Skeletal muscle satellite cell (primary cell): Measurements from ENCODE around the gene TLR5.

ENCODE experiments used
- H3K27me3 ChIP-seq: 2 replicates; pipeline ENCODE4 v1.7.0; 2013; ENCODE audit warnings: low read length; ENCODE audit not compliant: control insufficient read depth, insufficient read depth
- H3K36me3 ChIP-seq: 2 replicates; pipeline ENCODE4 v1.7.0; 2013; ENCODE audit warnings: mild to moderate bottlenecking, control low read depth, low read length; ENCODE audit not compliant: insufficient read depth
- H3K4me1 ChIP-seq: 2 replicates; pipeline ENCODE4 v1.7.0; 2013; ENCODE audit warnings: low read length; ENCODE audit not compliant: control insufficient read depth, insufficient read depth
- H3K4me2 ChIP-seq: 2 replicates; pipeline ENCODE4 v1.7.0; 2013; ENCODE audit warnings: mild to moderate bottlenecking, low read length
- H3K4me3 ChIP-seq: 2 replicates; pipeline ENCODE4 v1.7.0; 2013; ENCODE audit warnings: low read length
- H3K9ac ChIP-seq: 2 replicates; pipeline ENCODE4 v1.7.0; 2013; ENCODE audit warnings: mild to moderate bottlenecking, low read depth, low read length, moderate library complexity
- H3K9me3 ChIP-seq: replicated peaks from 2 replicates; pipeline ENCODE4 v1.7.0; 2013; ENCODE audit warnings: mild to moderate bottlenecking, control low read depth, low read length

Gene TLR5

DNA sequence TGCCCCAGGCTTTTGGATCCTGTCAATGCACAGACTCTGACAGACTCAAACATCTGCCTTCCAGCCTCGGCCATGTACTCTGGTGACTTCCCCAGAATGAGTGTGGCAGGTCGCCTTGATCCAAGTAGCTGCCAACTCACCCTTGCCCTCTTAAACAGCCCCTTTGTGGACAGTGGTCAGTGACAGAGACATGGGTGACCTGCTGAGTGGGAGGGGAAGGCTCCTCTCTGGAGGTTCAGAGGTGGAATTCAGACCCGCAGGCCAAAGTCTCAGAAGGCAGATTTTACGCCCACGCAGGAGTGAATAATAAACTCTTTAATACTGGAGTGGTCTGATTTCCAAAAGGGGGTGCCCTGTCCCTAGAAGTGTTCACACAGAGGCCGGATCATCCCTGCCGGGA is 63.5 kb downstream of the TLR5 start:
- Histone ChIP-seq H3K9me3 (no peaks in the 10 kb centered on the region), H3K4me3 (no peak overlapping the region), H3K4me2 (no peak overlapping the region), H3K9ac (no peak overlapping the region), H3K4me1 (no peaks in the 10 kb centered on the region), H3K36me3 (no peaks in the 10 kb centered on the region), H3K27me3 (peaks cover 60% of the 10 kb centered on the region)

DNA sequence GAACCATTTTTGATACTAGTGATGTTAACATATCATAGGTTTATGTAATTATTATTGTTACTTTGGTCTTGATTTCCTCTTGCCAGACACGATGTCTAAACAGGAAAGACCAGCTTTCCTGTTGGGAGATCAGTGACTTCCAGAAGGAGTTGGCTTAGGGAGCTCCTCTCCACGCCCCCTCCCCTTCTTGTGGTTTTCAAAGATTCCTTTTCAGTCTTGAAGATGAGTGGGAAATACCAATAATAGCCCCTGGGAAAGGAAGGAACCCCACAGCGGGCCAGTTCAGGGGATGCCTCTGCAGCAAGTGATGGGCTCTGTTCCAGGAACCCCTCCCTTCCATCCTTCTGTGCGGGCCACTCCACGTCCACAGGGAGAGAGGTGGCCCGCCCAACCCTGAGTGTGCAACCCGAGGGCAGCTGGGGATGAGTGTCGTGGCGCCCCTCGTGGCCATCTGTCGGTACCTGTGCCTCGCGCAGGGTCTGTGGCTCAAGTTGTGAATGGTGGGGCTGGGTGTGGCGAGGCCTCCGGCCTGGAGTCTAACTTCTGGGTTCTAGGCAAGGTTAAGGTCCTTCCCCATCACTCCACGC is 65.7 kb downstream of the TLR5 start:
- no peak overlapping the region for H3K4me2 ChIP-seq
- no peaks in the 10 kb centered on the region for H3K4me1 ChIP-seq
- H3K9ac ChIP-seq = no peak overlapping the region
- peaks cover 64% of the 10 kb centered on the region for H3K27me3 ChIP-seq
- H3K4me3 ChIP-seq = no peak overlapping the region
- no peaks in the 10 kb centered on the region for H3K9me3 ChIP-seq
- no peaks in the 10 kb centered on the region for H3K36me3 ChIP-seq

DNA sequence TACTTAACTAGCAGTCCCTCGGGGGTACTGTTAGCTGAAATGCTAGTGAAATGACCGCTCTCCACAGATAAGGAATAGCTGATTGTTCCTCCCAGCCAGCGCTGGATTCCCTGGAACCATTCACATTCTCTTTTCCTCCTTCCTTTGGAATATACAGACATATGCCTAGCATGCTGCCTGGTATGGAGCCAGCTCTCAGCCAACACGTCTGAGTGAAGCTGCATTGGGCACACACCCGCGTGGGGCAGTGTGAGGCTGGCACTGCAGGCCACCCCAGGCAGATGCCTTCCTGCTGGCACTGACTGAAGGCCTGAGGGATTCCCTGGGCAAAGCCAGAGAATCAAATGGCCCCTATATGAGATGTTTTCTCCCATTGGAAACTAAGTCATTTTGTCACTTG is 66.7 kb downstream of the TLR5 start:
- no peaks in the 10 kb centered on the region for H3K9me3 ChIP-seq
- H3K4me3 ChIP-seq = no peak overlapping the region
- peaks cover 70% of the 10 kb centered on the region for H3K27me3 ChIP-seq
- H3K36me3 ChIP-seq = no peaks in the 10 kb centered on the region
- no peak overlapping the region for H3K4me2 ChIP-seq
- H3K4me1 ChIP-seq = no peaks in the 10 kb centered on the region
- no peak overlapping the region for H3K9ac ChIP-seq

DNA sequence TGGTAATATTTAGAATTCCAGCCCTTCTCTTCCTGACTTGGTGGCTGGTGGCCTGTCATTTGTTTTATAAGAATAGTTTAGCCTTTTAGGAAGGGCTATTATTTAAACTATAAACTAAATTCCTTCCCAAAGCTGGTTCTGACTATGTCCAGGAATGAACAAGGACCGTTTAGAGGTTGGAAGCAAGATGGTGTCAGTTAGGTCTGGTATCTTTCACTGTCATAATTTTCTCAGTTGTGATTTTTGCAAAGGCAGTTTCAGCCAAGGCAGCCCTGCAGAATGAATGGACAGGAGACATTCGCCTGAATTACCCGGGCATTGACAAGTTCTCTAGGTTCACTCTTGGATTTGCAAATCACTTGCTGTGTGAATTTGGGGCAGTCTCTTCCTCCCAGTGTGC is 67.2 kb downstream of the TLR5 start:
- H3K9ac ChIP-seq = no peak overlapping the region
- no peak overlapping the region for H3K4me2 ChIP-seq
- no peaks in the 10 kb centered on the region for H3K4me1 ChIP-seq
- peaks cover 72% of the 10 kb centered on the region for H3K27me3 ChIP-seq
- no peak overlapping the region for H3K4me3 ChIP-seq
- no peaks in the 10 kb centered on the region for H3K9me3 ChIP-seq
- no peaks in the 10 kb centered on the region for H3K36me3 ChIP-seq

DNA sequence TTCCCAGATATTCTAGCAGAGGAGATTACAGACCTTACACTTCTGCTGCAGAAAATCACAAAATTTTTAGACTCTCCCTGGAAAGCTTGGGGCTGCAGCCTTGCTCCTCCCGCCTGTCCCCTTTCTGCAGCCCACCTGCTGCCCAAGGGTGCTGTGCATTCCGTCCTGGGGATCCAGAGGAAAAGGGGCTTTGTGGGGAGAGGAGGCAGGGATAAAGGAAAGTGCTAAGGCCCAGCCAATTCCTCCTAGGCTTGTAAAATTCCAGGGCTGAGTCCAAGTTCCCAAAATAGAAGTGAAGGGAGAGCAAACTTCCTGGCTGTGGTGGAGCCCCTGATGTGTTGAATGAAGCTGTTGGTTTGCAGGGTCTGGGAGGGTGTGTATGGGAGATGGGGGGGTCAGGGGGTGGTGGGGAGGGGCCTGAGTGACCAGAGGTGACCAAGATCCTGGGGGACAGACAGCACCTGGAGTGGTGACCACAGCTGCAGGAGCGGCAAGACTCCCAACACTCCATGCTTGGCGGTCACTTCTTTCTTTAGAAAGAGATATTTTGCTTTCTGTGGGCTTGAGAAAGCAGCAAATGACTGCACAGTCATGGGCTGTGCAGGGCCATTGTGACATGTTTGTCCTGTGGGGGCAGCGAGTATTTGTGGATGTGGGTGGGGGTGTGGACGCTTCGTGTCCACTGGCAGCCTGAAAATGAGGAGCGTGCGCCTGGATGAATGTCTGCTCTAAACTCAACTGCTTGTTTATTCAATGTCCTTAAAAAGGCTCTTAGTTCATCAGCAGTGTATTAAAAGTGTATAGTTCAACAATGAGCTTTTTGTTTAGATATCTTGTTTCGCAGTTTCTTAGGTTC is 68.4 kb downstream of the TLR5 start:
- H3K4me1 ChIP-seq = no peaks in the 10 kb centered on the region
- H3K4me2 ChIP-seq = no peak overlapping the region
- H3K4me3 ChIP-seq = no peak overlapping the region
- H3K9ac ChIP-seq = no peak overlapping the region
- H3K9me3 ChIP-seq = no peaks in the 10 kb centered on the region
- H3K27me3 ChIP-seq = peaks cover 76% of the 10 kb centered on the region
- no peaks in the 10 kb centered on the region for H3K36me3 ChIP-seq

DNA sequence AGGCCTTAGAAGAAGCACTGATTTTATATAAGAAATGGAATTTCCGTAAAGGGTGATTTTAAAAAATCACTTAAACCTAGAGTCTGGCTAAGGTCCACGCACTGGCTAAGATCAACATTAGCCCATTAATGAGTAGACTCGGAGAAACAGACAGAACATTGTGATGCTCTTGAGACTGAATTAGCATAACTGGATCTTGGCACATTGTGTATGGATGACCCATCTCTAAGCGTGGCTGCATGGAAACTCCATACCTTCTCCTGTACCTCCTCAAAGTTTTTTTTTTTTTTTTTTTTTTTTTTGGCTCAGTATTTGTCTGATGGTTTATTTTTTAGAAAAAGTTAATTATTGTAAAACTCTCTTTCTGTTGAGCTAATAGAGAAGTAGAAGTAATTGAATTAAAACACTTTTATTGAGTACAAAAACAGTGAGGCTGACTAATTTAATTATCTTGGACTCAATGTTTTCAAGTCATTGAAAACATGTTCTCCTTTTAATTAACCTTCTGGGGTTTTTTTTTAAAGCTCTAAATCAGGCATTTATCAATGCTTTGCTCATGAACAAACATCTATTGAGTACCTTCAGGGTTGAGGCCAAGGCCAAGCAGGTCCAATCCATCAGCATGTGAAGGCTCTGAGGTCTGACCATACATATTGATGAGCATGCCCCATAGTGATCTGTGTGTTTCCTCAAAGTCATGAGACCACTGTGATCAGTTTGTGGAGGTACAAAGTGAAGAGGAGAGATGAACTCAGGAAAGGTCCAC is 74.0 kb downstream of the TLR5 start:
- H3K27me3 ChIP-seq = peaks cover 39% of the 10 kb centered on the region
- H3K9me3 ChIP-seq = no peaks in the 10 kb centered on the region
- H3K9ac ChIP-seq = no peak overlapping the region
- no peaks in the 10 kb centered on the region for H3K36me3 ChIP-seq
- no peaks in the 10 kb centered on the region for H3K4me1 ChIP-seq
- H3K4me2 ChIP-seq = no peak overlapping the region
- H3K4me3 ChIP-seq = no peak overlapping the region

DNA sequence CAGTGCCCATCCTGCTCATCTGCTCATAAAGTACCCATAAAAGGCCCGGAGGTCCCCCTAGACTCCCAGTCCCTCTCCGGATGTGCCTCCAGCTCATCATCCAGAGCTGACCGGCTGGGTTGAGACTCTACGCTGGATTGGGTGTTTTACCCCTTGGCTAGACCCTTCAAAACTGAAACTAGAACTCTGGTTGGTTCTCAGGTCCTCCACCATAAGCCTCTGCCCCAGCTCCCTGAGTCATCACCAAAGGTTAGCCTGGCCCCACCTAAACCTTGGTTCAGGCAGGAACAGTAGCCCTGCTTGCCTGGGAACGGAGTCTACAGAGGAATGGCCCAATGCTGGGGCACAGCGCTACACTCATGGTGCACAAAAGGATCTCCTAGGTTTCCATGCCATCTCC is 75.1 kb downstream of the TLR5 start:
- H3K4me3 ChIP-seq = no peak overlapping the region
- no peaks in the 10 kb centered on the region for H3K4me1 ChIP-seq
- no peak overlapping the region for H3K4me2 ChIP-seq
- peaks cover 33% of the 10 kb centered on the region for H3K27me3 ChIP-seq
- no peaks in the 10 kb centered on the region for H3K36me3 ChIP-seq
- no peaks in the 10 kb centered on the region for H3K9me3 ChIP-seq
- H3K9ac ChIP-seq = no peak overlapping the region

DNA sequence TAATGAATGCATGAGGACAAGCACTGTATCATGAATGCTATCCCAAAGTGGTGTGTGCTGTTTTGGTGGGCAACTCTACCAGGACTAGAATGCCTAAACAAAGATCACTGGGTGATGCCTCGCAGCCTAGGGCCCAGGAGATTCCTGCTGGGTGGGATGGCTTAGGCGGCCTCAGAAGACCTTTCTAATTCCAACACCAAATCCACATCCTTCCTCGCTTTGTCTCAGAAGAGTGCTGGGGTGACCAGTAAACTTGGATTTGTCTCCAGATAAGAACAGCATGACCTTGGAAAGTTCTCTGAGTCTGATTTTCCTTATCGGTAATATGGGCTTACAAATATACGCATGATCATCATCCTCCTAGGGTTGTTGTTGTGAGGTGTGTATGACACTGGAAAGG is 76.6 kb downstream of the TLR5 start:
- Histone ChIP-seq H3K4me2 (no peak overlapping the region), H3K27me3 (peaks cover 21% of the 10 kb centered on the region), H3K4me1 (no peaks in the 10 kb centered on the region), H3K36me3 (no peaks in the 10 kb centered on the region), H3K9ac (no peak overlapping the region), H3K9me3 (no peaks in the 10 kb centered on the region), H3K4me3 (no peak overlapping the region)

DNA sequence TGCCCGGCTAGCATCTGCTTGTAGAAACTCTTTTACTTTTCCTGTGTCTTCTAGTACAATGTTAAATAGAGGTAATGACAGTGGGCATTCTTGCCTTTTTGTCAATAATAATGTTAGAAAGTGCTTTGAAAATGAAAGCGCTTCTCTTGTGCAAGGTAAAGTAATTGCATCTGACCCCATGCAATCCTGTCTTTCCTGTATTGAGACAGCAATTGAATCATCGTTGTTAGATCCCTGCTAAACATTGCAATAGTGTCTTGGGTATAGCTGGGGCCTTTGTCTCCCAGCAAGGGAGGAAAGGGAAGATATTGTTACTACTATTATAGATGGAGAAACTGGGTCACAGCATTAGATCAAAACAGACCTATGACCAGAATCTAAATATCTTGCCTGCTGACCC is 80.9 kb downstream of the TLR5 start:
- H3K36me3 ChIP-seq = no peaks in the 10 kb centered on the region
- H3K9me3 ChIP-seq = no peaks in the 10 kb centered on the region
- H3K4me3 ChIP-seq = no peak overlapping the region
- H3K9ac ChIP-seq = no peak overlapping the region
- no peak overlapping the region for H3K4me2 ChIP-seq
- no peaks in the 10 kb centered on the region for H3K4me1 ChIP-seq
- peaks cover 14% of the 10 kb centered on the region for H3K27me3 ChIP-seq

DNA sequence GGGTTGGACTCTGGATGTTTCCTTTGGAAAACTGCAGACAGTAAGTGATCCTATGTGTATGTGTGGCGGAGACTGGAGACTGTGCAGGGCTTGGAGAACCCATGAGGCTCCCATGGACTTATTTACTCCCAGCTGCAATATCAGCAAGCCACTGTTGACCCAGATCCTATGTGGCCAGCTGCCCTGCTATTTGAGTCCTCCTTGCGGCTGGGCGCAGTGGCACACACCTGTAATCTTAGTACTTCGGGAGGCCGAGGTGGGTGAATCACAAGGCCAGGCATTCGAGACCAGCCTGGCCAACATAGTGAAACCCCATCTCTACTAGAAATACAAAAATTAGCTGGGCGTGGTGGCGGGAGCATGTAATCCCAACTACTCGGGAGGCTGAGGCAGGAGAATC is 83.5 kb downstream of the TLR5 start:
- Histone ChIP-seq H3K27me3 (peaks cover 24% of the 10 kb centered on the region), H3K9ac (no peak overlapping the region), H3K9me3 (no peaks in the 10 kb centered on the region), H3K4me2 (no peak overlapping the region), H3K36me3 (no peaks in the 10 kb centered on the region), H3K4me3 (no peak overlapping the region), H3K4me1 (no peaks in the 10 kb centered on the region)
